SU-DHL-6 (cell line): Measurements from ENCODE around the gene SETD5.

Source experiments
- EZH2phosphoT487 ChIP-seq: fragments of 200-600 bp; sonication (generic), shearing (Covaris generic); conservative IDR thresholded peaks from 2 replicates; pipeline ENCODE4 v1.6.1; 2018; ENCODE audit warnings: mild to moderate bottlenecking, antibody characterized with exemption, low read length, moderate library complexity, mixed read lengths
- TF ChIP-seq, protein P1 (sequence below): fragments of 200-600 bp; sonication (generic); IDR thresholded peaks from one replicate; pipeline ENCODE4 v1.5.1; 2017; ENCODE audit warnings: antibody characterized with exemption, mild to moderate bottlenecking, low read length, moderate library complexity; ENCODE audit not compliant: insufficient read depth, poor library complexity, severe bottlenecking

DNA sequence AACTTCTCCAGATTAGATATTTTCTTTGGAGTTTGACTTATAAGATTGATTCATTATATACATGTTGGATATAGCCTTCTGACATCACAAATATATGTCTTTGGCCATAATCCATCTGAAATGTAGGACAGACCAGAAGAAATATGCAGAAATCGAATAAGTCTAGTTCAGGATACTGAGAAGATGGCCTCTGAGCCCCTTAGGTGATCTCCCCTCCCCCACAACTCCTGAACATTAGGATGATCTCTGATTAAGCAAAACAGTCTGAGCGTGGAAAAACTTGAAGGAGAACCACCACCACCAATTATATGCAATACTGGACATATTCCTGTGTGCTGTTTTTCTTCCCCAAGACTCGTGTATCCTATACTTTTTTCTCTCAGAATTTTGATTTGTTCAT lies 3.2 kb downstream of the SETD5 start:
- TF ChIP-seq, protein P1, sequence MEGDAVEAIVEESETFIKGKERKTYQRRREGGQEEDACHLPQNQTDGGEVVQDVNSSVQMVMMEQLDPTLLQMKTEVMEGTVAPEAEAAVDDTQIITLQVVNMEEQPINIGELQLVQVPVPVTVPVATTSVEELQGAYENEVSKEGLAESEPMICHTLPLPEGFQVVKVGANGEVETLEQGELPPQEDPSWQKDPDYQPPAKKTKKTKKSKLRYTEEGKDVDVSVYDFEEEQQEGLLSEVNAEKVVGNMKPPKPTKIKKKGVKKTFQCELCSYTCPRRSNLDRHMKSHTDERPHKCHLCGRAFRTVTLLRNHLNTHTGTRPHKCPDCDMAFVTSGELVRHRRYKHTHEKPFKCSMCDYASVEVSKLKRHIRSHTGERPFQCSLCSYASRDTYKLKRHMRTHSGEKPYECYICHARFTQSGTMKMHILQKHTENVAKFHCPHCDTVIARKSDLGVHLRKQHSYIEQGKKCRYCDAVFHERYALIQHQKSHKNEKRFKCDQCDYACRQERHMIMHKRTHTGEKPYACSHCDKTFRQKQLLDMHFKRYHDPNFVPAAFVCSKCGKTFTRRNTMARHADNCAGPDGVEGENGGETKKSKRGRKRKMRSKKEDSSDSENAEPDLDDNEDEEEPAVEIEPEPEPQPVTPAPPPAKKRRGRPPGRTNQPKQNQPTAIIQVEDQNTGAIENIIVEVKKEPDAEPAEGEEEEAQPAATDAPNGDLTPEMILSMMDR, result no peak
- TF ChIP-seq EZH2phosphoT487, result no peak
